ENCODE measurements around the gene KDM4B.

The KDM4B gene

DNA sequence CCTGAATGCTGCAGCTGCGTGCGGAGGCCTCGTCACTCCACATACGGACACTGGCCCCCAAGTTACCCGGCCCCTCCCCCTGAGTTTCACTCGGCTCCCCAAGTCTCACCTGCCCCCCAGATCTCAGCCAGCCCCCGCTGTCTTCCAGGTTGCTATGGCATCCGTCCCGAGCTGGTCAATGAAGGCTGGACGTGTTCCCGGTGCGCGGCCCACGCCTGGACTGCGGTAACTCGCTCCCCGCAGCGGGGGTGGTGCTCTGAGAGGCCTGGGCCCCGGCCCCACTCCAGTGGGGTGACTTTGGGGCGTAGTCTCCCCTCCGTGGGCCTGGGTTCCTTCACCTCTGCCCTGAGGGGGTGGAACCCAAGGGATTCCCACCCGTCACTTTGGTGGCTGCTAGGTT, 168.2 kb downstream of the KDM4B start:
- DNase-seq (ENCODE audit: low read depth): no peak

DNA sequence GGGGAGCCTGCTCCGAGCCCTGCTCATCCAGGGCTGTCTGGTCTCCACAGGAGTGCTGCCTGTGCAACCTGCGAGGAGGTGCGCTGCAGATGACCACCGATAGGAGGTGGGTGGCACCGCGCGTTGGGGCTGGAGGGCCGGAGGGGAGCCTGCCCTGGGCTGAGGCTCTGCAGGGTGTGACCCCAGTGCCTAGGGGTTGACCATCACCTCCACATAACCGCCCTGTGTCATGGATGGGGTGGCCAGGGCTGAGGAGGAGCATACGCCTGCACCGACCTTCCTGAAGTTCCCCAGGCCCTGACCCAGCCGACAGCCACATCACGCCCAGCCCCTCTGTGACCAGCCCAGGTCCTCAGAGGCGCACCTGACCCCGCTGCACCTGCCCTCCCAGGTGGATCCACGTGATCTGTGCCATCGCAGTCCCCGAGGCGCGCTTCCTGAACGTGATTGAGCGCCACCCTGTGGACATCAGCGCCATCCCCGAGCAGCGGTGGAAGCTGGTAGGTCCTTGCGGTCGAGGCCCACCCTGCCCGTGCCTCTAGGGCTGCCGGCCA, 168.7 kb downstream of the KDM4B start:
- DNase-seq (ENCODE audit: low read depth): no peak

DNA sequence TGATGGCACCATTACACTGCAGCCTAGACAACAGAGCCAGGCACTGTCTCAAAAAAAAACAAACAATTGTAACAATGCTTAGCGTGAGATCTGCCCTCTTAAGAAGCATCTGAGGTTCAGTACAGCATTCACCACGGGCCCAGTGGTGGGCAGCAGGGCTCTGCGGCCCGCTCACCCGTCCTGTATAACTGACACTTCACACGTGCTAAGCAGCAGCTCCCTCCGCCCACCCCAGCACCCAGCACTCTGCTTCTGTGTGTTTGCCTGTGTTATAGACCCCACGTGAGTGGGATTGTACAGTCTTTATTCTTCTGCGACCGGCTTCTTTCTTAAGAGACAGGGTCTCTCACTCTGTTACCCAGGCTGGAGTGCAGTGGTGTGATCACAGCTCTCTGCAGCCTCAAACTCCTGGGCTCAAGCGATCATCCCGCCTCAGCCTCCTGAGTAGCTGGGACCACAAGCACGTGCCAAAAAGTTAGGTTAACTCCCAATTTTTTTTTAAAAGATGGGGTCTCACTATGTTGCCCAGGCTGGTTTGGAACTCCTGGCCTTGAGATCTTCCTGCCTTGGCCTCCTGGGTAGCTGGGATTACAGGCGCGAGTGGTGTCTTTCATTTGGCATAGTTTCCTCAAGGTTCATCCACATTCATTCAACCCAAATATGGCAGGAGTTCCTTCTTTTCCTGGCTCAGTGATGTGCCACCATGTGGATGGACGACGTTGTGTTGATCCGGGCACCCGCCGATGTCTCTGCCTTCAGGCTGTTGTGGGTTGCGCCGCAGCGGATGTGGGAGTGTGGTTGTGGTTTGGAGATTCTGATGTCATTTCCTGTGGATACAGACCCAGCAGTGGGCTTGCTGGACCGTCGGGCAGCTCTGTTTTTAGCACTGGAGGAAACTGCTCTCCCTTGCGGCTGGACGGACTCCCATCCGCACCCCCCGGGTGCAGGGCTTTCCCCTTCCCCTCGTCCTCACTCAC, 170.0 kb downstream of the KDM4B start:
- DNase-seq (ENCODE audit: low read depth): peak; percentile 56

DNA sequence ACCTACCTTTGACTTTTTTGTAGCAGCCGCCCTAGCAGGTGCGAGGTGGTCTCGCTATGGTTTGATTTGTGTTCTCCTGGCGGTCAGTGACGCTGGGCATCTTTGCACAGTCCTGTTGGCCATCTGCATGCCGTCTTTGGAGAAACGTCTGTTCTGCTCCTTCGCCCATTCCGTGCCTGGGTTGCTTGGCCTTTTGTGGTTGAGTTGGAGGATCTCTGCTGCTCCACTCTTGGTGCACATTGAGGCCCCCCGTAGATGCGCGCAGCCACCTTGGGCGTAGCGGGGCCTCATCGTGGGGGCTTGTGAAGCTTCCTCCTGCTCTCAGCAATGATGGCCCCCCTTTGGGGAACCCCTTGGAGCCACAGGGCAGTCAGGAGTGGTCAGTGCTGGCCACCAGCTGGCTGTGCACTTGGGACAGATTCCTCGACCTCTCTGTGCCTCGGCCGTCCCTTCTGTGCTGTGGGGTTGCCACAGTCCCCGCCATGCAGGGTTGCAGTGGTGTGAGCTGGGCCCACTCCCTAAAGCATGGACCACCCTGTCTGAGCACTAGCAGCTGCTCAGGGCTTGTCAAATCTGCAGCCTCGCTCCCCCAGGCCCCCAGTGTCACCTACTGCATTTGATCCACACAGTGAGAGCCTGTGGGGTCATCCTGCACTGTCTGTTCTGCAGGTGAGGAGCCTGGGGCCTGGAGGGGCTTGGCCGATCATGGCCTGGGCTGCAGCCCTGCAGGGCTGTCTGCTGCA, 170.8 kb downstream of the KDM4B start:
- no peak for DNase-seq (ENCODE audit: low read depth)

DNA sequence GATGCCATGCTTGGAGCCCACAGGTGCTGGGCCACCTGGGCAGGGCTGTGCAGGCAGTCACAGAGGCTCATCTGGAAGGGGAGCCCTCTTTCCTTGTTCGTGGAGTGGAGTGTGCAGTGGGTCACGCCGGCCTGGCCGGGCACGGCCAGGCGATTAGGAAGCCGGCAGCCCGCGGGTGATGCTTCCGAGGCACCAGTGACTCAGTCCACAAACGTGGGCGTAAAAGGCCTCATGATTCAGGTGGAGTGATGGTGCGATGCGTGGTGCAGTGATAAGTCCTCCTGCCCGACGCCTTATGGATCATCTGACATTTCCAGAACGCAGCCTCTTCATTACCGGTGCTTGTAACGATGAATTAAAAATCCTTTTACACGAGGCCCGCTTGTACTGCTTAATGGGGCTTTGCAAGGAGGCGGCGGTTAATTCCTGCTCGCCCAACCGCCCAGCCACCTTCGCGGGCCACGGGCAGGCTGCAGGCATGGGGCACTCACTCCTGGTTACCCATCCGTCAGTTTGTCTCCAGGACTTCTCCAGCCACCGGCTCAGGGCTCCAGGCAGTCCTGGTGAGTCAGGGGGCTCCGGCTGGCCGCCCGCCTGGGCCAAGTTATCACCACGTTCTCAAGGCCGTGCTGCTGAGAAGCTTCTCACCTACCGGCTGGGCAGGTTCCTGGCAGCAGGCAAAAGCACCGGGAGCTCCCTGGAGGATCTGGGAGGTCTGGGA, 172.4 kb downstream of the KDM4B start:
- DNase-seq (ENCODE audit: low read depth): no peak

DNA sequence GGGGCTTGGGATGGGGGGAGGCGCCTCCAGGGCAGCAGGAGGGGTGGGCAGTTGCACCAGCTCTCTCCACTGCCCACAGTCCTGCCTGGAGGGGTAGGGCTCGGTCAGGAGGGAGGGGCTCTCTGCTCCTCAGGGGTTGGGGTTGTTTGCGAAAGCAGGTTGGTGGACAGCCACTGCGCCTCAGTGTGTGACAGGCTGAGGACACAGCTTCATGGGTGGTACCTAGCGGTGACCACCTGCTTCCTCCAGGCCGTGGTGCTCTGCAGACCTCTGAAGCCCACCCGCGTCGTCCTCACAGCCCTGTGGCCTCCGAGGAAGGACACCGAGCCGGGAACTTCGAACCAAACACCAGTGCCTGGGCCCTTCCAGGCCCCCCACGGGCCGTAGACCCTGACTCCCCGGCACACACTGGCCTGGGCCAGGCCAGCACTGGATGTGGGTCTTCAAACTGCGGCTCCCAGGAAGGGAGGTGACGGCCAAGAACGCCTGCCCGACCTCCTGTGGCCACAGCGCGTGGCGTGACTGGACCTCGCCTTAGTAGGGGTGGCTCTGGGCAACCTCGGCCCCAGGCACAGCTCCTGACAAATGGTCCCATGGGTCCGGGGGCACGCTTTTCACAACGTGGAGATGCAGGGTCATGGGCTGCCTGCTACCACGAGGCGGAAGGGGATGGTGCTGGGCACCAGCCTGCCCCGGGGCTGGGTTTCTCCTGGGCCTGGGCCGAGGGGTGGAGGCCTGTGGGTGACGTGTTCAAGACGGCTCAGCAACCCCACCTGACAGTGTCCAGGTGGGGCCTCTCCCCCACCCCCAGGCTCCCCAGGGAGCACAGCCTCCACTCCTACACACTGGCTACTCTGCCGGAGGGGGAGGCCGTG, 173.2 kb downstream of the KDM4B start:
- DNase-seq (ENCODE audit: low read depth): no peak

DNA sequence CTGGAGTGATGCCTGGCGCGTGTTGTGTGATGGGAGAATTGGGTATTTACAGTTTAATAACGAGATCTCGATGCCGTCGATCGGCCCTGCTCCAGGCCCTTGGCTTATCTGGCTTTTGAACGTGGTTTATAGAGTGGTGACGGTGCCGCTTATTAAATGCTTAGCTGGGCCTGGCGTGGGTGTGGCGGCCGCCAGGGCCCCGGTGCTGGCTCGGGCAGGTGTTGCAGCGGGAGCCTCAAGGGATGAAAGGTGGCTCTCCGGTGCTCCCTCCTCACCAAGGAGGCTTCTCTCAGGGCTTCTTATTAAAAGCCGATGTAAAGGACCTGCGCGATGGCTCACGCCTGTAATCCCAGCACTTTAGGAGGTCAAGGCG, 173.8 kb downstream of the KDM4B start:
- no peak for DNase-seq (ENCODE audit: low read depth)

DNA sequence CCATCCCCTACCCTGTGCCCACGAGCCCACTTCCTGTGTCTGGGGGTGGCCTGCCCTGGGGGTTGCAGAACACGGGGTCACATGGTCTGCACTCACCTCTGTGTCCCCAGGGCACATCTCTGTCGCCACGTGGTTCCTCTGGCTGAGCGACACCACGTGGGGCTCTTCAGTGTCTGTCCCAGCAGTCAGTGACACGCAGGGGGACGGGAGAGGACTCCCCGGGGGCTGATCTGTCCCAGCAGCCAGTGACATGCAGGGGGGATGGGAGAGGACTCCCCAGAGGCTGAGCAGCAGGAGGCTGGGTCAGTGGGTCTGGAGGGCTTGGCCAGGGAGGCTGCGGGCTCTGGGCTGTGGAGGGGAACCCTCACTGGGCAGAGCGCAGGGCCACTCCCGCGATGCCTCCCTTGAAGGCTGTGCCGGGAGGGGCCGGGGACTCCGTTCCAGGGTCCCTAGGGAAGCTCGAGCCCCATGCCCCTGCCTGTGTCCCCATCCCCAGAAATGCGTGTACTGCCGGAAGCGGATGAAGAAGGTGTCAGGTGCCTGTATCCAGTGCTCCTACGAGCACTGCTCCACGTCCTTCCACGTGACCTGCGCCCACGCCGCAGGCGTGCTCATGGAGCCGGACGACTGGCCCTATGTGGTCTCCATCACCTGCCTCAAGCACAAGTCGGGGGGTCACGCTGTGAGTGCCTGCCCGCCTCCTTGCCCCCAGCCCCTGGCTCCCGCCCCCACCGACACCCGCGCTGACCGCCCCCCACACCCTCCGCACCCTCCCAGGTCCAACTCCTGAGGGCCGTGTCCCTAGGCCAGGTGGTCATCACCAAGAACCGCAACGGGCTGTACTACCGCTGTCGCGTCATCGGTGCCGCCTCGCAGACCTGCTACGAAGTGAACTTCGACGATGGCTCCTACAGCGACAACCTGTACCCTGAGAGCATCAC, 174.8 kb downstream of the KDM4B start:
- DNase-seq (ENCODE audit: low read depth): no peak

DNA sequence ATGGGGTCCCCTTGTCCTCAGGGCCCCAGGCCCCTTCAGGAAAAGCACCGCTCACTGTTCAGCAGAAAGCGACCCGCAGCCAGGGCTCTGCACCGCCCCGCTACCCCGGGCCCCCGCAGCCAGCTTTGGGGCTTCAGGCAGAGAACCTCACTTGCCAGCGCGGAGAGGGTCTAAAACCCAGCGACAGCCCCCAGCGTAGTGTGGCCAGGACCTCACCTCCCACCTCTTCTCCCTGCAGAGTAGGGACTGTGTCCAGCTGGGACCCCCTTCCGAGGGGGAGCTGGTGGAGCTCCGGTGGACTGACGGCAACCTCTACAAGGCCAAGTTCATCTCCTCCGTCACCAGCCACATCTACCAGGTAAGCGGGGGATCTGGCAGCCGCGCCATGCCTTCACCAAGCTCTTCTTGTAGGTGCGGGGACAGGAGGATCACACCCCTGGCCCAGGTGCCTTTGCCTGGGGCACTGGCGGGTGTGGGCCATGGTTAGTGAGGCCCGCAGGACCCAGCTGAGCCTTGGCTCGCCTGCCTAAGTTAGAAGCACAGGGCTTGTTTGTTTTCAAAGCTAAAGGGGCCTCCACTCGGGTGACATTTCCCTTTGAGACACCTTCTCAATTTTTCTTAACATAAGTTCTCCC, 175.7 kb downstream of the KDM4B start:
- no peak for DNase-seq (ENCODE audit: low read depth)

DNA sequence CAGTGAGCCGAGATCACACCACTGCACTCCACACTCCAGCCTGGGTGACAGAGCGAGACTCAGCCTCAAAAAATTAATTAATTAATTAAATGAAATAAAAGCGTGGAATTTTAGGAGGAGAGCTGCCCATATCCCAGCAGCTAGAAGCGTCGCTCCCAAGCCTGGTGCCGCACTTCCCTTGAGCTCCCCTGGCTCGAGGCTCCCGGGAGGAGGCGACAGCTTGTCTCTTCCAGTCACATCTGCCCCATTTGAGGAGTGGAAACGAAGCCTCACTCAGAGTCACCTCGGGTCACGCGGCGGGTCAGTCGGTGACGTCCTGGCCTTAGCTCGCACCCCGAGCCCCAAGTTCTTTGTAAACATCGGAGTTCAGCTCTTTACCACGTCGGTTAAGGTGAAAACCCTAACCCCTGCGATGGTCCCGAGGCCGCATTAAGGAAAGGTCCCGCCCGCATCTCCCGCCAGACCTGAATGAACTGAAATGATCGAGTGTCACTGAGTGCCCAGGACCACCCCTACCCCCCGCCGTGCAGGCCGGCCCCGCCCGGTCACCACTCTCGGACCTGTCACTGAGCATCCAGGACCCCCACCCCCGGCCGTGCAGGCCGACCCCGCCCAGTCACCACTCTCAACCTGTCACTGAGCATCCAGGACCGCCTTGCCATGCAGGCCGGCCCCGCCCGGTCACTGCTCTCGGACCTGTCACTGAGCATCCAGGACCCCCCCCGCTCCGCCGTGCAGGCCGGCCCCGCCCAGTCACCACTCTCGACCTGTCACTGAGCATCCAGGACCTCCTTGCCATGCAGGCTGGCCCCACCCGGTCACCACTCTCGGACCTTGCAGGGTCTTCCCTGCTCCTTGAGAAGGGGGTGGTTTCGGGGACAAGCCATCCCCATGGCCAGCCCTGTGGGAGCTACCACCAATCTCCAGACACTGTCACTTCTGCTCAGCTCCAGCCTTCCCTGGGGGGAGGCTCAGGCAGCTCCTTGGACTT, 176.9 kb downstream of the KDM4B start:
- no peak for DNase-seq (ENCODE audit: low read depth)

DNA sequence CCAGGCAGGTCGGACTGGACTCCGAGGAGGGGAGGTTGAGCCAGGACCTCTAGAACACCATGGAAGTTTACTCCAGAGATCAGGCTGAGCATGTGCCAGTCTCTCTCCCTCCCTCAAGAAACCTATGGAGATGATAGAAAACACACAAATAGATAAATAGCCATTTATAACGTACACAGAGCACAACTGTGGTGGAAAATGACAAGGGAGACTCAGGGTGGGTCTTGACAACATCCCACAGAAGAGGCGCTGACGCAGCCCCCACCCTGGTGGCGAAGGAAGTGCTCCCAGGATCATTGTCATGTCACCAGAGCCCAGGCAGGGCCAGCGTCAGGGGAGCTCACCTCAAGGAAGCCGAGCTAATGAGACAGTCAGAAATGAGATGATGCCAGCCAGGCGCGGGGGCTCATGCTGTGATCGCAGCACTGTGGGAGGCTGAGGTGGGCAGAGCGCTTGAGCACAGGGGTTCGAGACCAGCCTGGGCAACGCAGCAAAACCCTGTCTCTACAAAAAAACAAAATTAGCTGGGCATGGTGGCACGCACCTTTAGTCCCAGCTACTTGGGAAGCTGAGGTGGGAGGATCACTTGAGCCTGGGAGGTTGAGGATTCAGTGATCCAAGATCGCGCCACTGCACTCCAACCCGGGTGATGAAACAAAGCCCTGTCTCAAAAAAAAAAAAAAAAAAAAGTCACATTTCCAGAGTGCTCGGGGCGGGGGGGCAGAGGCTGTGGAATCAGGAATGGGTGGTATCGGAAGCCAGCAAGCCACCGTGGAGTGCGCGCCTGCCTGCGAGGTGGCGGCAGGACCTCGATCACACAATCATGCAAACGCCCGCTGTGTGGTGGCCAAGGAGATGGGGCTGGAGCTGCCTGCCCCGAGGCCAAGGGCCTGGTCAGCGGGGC, 178.4 kb downstream of the KDM4B start:
- DNase-seq (ENCODE audit: low read depth): no peak

DNA sequence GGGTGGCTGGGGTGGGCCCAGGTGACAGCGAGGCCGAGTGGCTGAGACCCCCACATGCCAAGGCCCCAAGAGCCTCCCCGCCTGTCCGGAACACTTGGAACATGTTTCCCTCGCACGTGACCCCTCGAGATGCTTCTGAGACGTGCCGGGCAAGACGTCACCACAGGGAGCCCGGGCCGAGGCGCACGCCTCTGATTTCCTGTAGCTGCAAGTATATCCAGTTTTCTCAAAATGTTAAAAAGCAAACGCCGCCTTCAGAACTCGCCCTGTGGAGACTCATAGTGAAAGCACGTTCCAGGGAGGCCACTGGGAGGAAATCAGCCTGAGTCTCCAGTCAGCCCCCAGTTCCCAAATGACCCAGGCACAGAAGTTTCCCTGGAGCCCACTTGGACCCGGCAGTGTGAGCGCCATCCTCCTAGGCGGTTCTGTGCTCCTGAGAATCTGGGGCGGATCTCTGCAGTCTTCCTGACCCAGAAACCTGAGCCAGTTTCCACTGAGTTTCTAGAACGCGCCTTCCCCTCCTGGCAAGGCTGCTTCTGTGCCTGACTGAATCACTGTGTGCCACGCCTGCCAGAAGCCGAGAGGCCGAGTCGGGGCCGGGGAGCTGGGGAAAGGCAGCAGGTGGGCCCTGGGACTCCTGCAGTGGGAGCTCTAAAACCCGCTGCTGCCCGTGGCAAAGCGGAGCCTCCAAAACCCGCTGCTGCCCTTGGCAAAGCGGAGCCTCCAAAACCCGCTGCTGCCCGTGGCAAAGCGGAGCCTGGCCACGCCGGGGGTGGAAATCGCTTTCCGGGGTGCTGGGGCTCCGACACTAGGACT, 179.3 kb downstream of the KDM4B start:
- no peak for DNase-seq (ENCODE audit: low read depth)

DNA sequence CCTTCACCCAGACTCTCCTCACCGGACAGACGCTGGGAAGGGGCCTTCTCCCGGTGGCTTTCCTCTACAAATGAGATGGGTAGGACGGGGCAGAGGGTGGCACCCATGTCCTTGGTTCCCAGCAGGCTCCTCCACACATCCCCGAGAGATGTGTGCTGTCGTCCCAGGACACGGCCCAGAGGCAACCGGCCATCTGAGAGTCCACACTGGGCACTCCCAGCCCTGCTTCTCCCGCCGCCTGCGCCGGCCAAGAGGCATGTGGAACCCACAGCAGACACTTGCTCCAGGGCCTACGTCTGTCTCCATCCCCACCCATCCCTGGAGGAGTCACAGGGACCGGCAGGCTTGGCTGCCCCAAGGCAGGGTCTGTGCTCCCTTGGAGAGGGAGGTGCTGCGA, 179.9 kb downstream of the KDM4B start:
- DNase-seq (ENCODE audit: low read depth): no peak

DNA sequence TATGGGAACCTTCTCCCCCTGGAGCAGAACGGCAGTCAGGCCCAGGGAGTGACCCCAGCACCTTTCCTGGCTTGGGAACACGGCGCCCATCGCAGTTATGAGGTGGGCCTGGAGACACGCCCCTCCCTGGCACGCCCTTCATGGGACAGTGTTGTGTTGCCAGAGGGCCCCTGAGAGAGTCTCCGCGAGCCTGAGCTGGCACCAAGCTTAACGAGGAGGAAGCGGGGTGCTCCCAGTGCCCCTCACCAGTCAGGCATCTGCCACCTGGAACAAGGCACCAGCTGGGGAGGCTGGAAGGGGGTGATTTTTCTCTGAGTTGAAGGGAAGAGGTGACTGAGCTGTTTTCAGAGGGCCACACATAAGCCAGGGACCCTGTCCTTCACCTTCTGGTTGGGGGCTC, 180.6 kb downstream of the KDM4B start:
- DNase-seq (ENCODE audit: low read depth): no peak

DNA sequence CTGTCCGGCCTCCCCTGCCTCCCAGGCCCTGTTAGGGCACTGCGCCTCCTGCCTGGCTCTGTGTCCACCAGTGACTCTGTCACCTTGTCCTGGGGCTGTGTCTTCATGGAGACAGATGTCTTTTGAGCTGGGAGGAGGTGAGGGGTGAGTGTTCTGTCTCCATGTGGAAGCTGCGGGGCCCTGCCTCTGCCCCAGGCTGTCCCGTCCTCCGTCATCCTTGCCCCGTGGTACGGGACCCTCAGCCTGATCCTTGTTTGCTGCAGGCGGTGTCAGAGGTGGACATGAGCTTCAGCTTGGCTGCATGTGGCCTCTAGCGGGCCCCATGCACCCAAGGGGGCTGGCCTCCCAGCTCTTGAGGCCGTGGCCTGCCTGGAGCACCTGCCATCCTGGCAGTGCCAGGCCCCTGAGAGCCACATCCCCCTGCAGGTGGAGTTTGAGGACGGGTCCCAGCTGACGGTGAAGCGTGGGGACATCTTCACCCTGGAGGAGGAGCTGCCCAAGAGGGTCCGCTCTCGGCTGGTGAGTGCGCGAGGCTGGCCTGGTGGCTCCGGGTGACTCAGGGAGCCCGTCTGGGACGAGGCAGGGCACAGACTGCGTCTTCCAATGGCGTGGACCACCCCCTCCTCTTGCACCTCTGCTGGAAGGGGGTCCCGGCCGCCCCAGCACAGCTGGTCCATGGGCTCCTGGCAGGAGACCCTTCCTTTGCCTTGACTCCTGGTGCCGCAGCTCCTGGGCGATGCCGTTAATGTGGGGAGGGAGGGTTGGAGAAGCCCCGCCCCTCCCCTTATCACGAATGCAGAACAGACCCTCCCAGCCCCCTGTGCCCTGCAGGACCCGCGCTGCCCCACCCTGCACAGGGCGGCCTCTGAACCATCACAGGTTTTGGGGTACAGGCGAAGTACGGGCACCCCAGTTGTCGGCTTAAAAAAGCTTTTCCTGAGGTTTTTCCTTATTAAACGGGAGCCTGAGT, 181.3 kb downstream of the KDM4B start:
- no peak for DNase-seq (ENCODE audit: low read depth)
